ENCODE results near the gene NAA16. TPM values are rescaled to one million over a fixed set of nuclear protein-coding genes. Genes with fewer than 3 reads are reported as not detected.

NAA16 gene
- total RNA-seq, 1 donor from 2014 or later, result 11.9 TPM

DNA sequence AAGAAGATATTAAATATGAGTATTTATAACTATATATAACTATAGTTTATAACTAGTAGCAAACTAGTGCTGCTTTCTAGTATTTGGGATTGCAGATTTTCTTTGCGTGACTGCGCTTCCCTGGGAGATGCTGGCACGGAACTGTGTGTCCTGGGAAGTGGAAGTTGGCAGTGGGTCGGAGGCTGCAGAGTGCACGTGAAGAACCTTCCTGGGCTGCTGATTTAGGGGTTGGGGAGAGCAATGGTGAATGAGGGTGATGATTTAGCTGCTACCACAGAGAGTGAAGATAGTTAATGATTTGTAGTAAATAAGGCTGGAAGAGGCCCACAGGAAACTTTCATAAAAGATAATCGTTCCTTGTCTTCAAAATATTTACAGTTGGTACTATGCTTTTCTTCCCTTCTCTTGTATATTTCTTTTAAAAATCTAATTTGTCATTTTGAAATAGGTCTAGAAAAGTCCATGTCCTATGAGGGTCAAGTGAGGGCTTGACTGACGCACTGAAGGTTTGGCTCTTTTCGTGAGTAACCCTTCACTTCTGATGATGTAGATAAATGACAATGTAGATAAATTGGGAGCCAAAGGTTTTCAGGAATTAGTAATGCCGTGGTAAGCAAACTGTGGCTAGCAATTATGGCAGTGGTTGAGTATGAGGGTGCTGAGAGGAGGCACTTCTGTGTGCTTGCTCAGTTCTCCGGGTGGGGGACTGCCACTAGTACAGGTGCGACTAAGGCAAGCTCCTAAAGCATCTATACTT, 3.0 kb upstream of the NAA16 start:
- Histone ChIP-seq H3K4me1 (peaks cover 0 to 5% of the 10 kb centered on the region in 2 donors), H3K9me3 (no peaks in the 10 kb centered on the region), H3K27me3 (no peaks in the 10 kb centered on the region), H3K36me3 (no peaks in the 10 kb centered on the region), H3K4me3 (no peak overlapping the region), H3K27ac (no peak overlapping the region)
- TF ChIP-seq, protein P1, sequence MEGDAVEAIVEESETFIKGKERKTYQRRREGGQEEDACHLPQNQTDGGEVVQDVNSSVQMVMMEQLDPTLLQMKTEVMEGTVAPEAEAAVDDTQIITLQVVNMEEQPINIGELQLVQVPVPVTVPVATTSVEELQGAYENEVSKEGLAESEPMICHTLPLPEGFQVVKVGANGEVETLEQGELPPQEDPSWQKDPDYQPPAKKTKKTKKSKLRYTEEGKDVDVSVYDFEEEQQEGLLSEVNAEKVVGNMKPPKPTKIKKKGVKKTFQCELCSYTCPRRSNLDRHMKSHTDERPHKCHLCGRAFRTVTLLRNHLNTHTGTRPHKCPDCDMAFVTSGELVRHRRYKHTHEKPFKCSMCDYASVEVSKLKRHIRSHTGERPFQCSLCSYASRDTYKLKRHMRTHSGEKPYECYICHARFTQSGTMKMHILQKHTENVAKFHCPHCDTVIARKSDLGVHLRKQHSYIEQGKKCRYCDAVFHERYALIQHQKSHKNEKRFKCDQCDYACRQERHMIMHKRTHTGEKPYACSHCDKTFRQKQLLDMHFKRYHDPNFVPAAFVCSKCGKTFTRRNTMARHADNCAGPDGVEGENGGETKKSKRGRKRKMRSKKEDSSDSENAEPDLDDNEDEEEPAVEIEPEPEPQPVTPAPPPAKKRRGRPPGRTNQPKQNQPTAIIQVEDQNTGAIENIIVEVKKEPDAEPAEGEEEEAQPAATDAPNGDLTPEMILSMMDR (IDR thresholded peaks at IDR 0.05), result no peak
- DNase-seq (ENCODE audit: low spot score in 2 of 2), result no peak
- intact Hi-C loops (cut with DNase I), result no loop called here

DNA sequence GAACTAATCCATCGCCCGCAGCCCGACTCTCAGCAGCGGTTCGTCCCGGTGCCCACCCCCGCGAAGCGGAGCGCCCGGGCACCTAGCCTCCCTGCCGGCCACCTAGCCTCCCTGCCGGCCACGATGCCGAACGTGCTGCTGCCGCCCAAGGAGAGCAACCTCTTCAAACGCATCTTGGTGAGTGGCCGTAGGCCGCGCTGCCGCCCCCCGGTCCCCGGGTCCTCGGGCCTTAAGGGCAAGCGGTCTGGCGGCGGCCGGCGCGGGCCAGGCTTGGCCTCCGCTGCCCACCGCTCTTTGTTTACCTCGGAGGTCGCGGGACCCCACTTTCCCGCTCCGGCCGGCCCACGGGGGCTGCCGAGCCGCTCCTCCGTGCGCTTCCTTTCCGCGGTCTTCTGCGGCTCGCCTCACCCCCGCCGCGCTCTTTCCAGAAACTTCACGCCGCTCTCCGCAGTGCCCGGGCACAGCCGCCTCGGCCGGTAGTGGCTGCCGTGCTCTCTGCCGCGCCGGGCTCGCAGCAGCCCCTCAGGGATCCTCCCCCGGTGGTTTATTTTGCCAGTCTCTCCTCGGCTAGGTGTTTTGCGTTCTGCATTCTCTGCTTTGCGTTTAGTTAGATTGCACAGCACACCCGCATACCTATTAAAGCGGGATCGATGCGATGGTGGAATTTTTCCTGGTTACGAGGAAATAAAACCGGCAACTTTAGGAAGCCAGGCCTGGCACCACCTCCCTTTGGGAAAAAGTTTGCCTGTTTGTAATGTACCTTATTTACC, 524 bp downstream of the NAA16 start:
- H3K9me3 ChIP-seq, result no peaks in the 10 kb centered on the region
- H3K27me3 ChIP-seq, result no peaks in the 10 kb centered on the region
- intact Hi-C loops (cut with DNase I), result loop anchor here (1.0 to 5.0 kb wide), 4 partner anchors 48 to 961 kb away; partner anchors contain the start of genes AKAP11 and MTRF1
- DNase-seq (ENCODE audit: low spot score in 2 of 2), result no peak
- TF ChIP-seq, protein P1 (IDR thresholded peaks at IDR 0.05), result peak in 1 of 3 experiments; percentile 2
- peaks cover 0 to 12% of the 10 kb centered on the region in 2 donors for H3K4me1 ChIP-seq
- peak overlapping the region; percentile 93 to 96 for H3K27ac ChIP-seq
- peak overlapping the region; percentile 92 to 94 for H3K4me3 ChIP-seq
- no peaks in the 10 kb centered on the region for H3K36me3 ChIP-seq

DNA sequence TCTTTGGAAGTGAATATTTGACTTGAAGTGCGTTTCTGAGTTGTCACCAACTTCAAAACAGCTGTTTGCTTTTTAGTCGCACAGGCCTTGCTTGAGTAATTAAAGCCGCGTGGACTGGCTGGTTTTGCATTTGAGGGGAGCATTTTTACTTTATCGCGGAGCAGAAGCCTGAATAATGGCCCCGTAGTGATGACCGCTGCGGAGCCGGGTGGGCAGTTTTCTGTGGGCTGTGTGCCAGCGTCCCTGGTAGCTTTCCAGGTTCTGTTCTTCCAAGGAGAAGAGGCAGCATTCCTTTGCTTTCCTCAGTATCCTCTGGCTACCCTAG, 1.1 kb downstream of the NAA16 start:
- Histone ChIP-seq H3K4me1 (peaks cover 0 to 12% of the 10 kb centered on the region in 2 donors), H3K9me3 (no peaks in the 10 kb centered on the region), H3K36me3 (no peaks in the 10 kb centered on the region), H3K27ac (peak overlapping the region; percentile 93 to 96), H3K27me3 (no peaks in the 10 kb centered on the region), H3K4me3 (peak overlapping the region; percentile 92 to 94)
- TF ChIP-seq, protein P1 (IDR thresholded peaks at IDR 0.05), result no peak
- intact Hi-C loops (cut with DNase I), result loop anchor here (5.0 kb wide), 2 partner anchors 245 to 960 kb away; partner anchors contain the start of gene AKAP11
- DNase-seq (ENCODE audit: low spot score in 2 of 2), result no peak

DNA sequence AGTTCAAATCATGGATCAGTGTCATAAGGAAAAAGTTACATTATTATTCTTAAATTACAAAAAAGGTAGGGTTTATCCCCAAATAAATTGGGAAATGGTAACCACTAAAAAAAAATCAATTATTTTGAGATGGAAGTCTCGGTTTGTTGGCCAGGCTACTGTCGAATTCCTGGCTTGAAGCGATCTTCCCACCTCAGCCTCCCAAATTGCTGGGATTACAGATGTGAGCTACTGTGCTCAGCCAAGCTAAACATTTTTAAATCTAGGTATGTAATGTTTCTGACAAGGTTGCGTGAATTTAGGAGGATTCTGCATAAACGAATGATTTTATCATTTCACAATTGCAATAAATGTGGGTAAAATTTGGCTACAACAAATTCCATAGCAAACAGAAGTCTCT, 2.0 kb downstream of the NAA16 start:
- TF ChIP-seq, protein P1 (IDR thresholded peaks at IDR 0.05), result no peak
- intact Hi-C loops (cut with DNase I), result loop anchor here (5.0 kb wide), 2 partner anchors 246 to 959 kb away; partner anchors contain the start of gene AKAP11
- Histone ChIP-seq H3K36me3 (no peaks in the 10 kb centered on the region), H3K27me3 (no peaks in the 10 kb centered on the region), H3K27ac (no peak overlapping the region), H3K9me3 (no peaks in the 10 kb centered on the region), H3K4me3 (peak overlapping the region in 1 of 2 donors; percentile 94), H3K4me1 (peaks cover 0 to 12% of the 10 kb centered on the region in 2 donors)
- DNase-seq (ENCODE audit: low spot score in 2 of 2), result no peak

DNA sequence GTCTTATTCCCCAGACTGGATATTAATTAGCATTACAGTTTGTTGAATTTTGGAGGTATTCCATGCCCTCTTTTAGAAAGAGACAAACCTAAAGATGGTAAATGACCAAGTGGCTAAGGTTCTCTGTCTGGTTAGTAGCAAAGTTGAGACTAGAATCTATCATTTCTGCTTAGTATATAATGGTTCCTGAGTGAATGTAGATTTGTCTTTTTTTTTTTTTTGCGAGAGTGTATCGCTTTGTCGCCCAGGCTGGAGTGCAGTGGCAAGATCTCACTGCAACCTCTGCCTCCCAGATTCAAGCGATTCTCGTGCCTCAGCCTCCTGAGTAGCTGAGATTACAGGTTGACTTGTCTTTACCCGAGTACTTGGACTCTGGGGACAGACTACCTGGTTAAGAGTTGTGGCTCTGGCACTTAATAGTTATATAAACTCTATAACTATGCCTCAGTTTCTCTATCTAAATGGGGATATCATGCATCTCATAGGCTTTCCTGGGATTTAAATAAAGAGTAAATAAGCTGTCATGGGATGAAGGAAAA, 2.7 kb downstream of the NAA16 start:
- no peaks in the 10 kb centered on the region for H3K36me3 ChIP-seq
- no peak overlapping the region for H3K27ac ChIP-seq
- peak overlapping the region in 1 of 2 donors; percentile 94 for H3K4me3 ChIP-seq
- peaks cover 0 to 12% of the 10 kb centered on the region in 2 donors for H3K4me1 ChIP-seq
- no peaks in the 10 kb centered on the region for H3K27me3 ChIP-seq
- DNase-seq (ENCODE audit: low spot score in 2 of 2), result no peak
- intact Hi-C loops (cut with DNase I), result loop anchor here (5.0 kb wide), 2 partner anchors 246 to 959 kb away; partner anchors contain the start of gene AKAP11
- no peaks in the 10 kb centered on the region for H3K9me3 ChIP-seq
- TF ChIP-seq, protein P1 (IDR thresholded peaks at IDR 0.05), result no peak

Measured in ascending aorta (tissue), 2 donors.